ENCODE data around the gene MX2. TPM values are rescaled to one million over a fixed set of nuclear protein-coding genes. Genes with fewer than 3 reads are reported as not detected.

MX2 gene
- total and polyA plus RNA-seq, 2 of the 8 experiments (the other 6 are each of a cell fraction or from before 2014, with no cell fraction given): 3.1 to 8.9 TPM

DNA sequence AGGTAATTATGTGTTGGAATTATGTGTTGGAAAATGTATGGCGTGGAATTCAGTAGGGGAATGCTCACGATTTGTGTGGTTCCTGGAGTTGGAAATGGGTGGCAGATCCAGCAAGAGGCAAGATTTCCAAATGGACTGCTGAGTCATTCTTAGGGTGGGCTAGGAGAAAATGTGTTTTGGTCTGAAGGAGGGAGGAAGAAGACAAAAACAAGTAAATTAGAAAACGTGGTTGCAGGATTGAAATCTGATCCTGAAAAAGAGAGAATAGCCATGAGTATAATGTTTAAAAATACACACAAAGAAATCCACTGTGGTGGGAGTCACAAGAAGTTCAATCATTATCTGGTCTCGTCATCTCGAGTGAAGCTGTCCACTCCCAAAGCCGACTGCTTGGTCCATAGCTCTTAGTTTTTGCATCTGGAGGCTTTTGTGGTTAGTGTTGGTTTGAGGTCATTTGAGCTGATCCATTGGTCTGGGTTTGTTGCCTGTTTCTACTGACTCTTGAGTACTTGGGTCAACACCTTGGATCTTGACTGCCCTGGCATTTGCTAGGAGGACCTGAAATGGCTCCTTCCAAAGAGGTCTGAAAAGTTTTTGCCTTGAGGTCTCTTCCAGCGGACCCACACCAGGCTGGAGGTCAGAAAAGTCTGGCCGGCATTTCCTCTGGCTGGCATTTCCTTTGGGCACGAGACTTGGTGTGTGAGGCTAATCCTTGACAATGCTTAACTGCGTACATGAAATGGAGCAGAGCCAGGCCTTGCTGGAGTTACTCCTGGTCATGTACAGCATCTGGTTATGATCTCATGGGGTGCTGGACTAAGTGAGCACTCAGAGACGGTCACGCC lies 9.2 kb downstream of the MX2 start:
- Histone ChIP-seq H3K9me3 (ENCODE audit: insufficient read depth in 2 of 2, low read depth in 1 of 2, low read length in 1 of 2) (no peaks in the 10 kb centered on the region), H3K79me1 (ENCODE audit: low read depth, low read length) (no peaks in the 10 kb centered on the region; the same call in 1 of the 2 replicates), H3K56ac (replicated peaks; ENCODE audit: insufficient read length, low read depth, low read length) (no peak overlapping the region), H2AK5ac (ENCODE audit: low read depth, low read length) (no peak overlapping the region; the same call in 1 of the 2 replicates), H3K4me3 (ENCODE audit: extremely low read depth in 1 of 4, insufficient read depth in 2 of 4, low read depth in 3 of 4, low read length in 4 of 4) (no peak overlapping the region), H3K4ac (replicated peaks; ENCODE audit: insufficient read length, low read depth, low read length) (no peak overlapping the region), H2BK120ac (replicated peaks; ENCODE audit: low read depth, low read length) (no peak overlapping the region), H3K27me3 (replicated peaks in 1 of 4; ENCODE audit: control insufficient read depth in 3 of 4, extremely low read depth in 1 of 4, insufficient read depth in 3 of 4, low read length in 3 of 4) (peaks cover 0 to 1% (median 0%) of the 10 kb centered on the region in 4 experiments; a peak in 1 of 7 replicates), H2BK20ac (ENCODE audit: low read length) (0 out of 2 replicates have a peak overlapping the region, but pooled peaks have one; percentile 72), H4K8ac (ENCODE audit: extremely low read depth, insufficient read depth, low read length) (no peak overlapping the region; the same call in 1 of the 2 replicates), H2AFZ (ENCODE audit: low read length) (no peak overlapping the region), H4K91ac (replicated peaks; ENCODE audit: insufficient read length, low read length) (no peak overlapping the region), H2BK12ac (ENCODE audit: low read depth, low read length) (no peak overlapping the region), H3K14ac (ENCODE audit: insufficient read length) (no peak overlapping the region), H3K18ac (ENCODE audit: extremely low read depth, low read length) (no peak overlapping the region), H4K20me1 (replicated peaks in 1 of 2; ENCODE audit: control insufficient read depth in 1 of 2, insufficient read depth in 2 of 2, low read length in 2 of 2) (no peaks in the 10 kb centered on the region), H3K23me2 (ENCODE audit: low read depth, low read length) (no peaks in the 10 kb centered on the region; the same call in 1 of the 2 replicates), H3K79me2 (ENCODE audit: control insufficient read depth in 1 of 2, insufficient read depth in 2 of 2, low read length in 2 of 2) (no peaks in the 10 kb centered on the region), H4K5ac (ENCODE audit: insufficient read length, low read depth, low read length) (no peak overlapping the region), H3K4me1 (replicated peaks in 1 of 4; ENCODE audit: control insufficient read depth in 3 of 4, insufficient read depth in 4 of 4, low read length in 3 of 4) (peaks cover 0 to 15% (median 3%) of the 10 kb centered on the region in 4 experiments; a peak in 5 of 7 replicates), H3K4me2 (ENCODE audit: insufficient read depth in 1 of 2, low read depth in 2 of 2, low read length in 2 of 2) (no peak overlapping the region; a peak in 1 of 4 replicates), H2BK5ac (ENCODE audit: low read depth, low read length) (no peak overlapping the region; the same call in 1 of the 2 replicates), H3K23ac (ENCODE audit: insufficient read length) (no peak overlapping the region), H3K9ac (replicated peaks in 1 of 4; ENCODE audit: extremely low read depth in 1 of 4, low read depth in 3 of 4, low read length in 3 of 4) (no peak overlapping the region), H2BK15ac (ENCODE audit: low read length) (peak overlapping the region; percentile 61; the same call in 1 of the 2 replicates), H3K27ac (ENCODE audit: low read depth, low read length) (no peak overlapping the region), H3K36me3 (ENCODE audit: control insufficient read depth in 2 of 4, insufficient read depth in 4 of 4, low read length in 3 of 4) (no peaks in the 10 kb centered on the region)
- 88 to 100% methylated on average over 1 to 12 of the region's 12 CpGs for WGBS, 2 experiments (ENCODE audit: extremely low coverage in 1 of 2, insufficient coverage in 1 of 2, insufficient read length in 1 of 2, insufficient replicate concordance in 2 of 2, low coverage in 1 of 2, low lambda C conversion rate in 2 of 2, missing lambda C conversion rate in 1 of 2)
- FAIRE-seq: no peak
- no peak for DNase-seq (ENCODE audit: low read depth in 1 of 2, low spot score in 2 of 2)
- POLR2A ChIA-PET (ENCODE audit: partially characterized antibody): no interaction called here
- CTCF ChIA-PET (ENCODE audit: partially characterized antibody): interaction anchor here (1.1 to 7.3 kb wide), 9 partner anchors 9 to 242 kb away, joined by 3 to 53 read pairs (median 13); partner anchors contain the start of gene MX2
- TF ChIP-seq KDM4A (IDR thresholded peaks at IDR 0.05; ENCODE audit: low read depth, low read length, severe bottlenecking): no peak
- TF ChIP-seq GTF2F1 (IDR thresholded peaks at IDR 0.05; ENCODE audit: borderline replicate concordance, low read depth, low read length): no peak
- no peak for TF ChIP-seq JUN (IDR thresholded peaks at IDR 0.05; ENCODE audit: low read depth, low read length)
- no peak for TF ChIP-seq SP4 (IDR thresholded peaks at IDR 0.05; ENCODE audit: low read length)
- no peak for TF ChIP-seq SAP30 (IDR thresholded peaks at IDR 0.05; ENCODE audit: insufficient read depth, insufficient replicate concordance, low read length)
- no peak for TF ChIP-seq TBP (IDR thresholded peaks at IDR 0.05; ENCODE audit: low read depth, low read length)
- TF ChIP-seq CHD1 (IDR thresholded peaks at IDR 0.05; ENCODE audit: low read depth, low read length): no peak
- no peak for TF ChIP-seq ZNF274 (IDR thresholded peaks at IDR 0.05; ENCODE audit: borderline replicate concordance, extremely low read depth, low read length)
- no peak for TF ChIP-seq HDAC2 (IDR thresholded peaks at IDR 0.05; ENCODE audit: borderline replicate concordance in 1 of 2, low read depth in 2 of 2, low read length in 2 of 2)
- no peak for TF ChIP-seq RXRA (IDR thresholded peaks at IDR 0.05; ENCODE audit: insufficient read depth, low read depth, low read length)
- no peak for TF ChIP-seq TAF7 (optimal IDR thresholded peaks at IDR 0.05; ENCODE audit: borderline replicate concordance, low read depth, low read length)
- TF ChIP-seq BACH1 (IDR thresholded peaks at IDR 0.05; ENCODE audit: low read length): no peak
